SK-N-SH treated with all-trans-retinoic acid at 6 μM for 48 hours (cell line): Measurements from ENCODE around the gene SLC49A4.
A peak's percentile ranks its signal among the peaks of the same experiment; 100 is the strongest.

ENCODE experiments used
- ATAC-seq: fragments of 200-7000 bp; cut with Tn5 transposase; 3 replicates; pipeline ENCODE4 v1.9.1; 2020; ENCODE audit warnings: mild to moderate bottlenecking, moderate library complexity
- ARNTL ChIP-seq: fragments of 450-650 bp; formaldehyde crosslinking; IDR thresholded peaks from 2 replicates; pipeline ENCODE4 v1.5.0; 2020; ENCODE audit warnings: low read depth, mild to moderate bottlenecking, moderate library complexity, borderline replicate concordance
- BACH2 ChIP-seq: fragments of 250-450 bp; sonication (Bioruptor Pico); IDR thresholded peaks from 2 replicates; pipeline ENCODE4 v1.9.0; 2021; ENCODE audit warnings: mild to moderate bottlenecking, borderline replicate concordance
- CREB5 ChIP-seq: fragments of 250-450 bp; sonication (Bioruptor Pico); IDR thresholded peaks from 2 replicates; pipeline ENCODE4 v1.5.1; 2020; ENCODE audit warnings: low read depth, mild to moderate bottlenecking, moderate library complexity
- CSDC2 ChIP-seq: fragments of 250-450 bp; sonication (Bioruptor Pico); IDR thresholded peaks from 2 replicates; pipeline ENCODE4 v1.5.0; 2020; ENCODE audit warnings: mild to moderate bottlenecking, moderate library complexity
- CSRNP3 ChIP-seq: fragments of 250-450 bp; sonication (Bioruptor Pico); IDR thresholded peaks from 2 replicates; pipeline ENCODE4 v1.5.1; 2021; ENCODE audit warnings: mild to moderate bottlenecking, moderate library complexity
- ESRRG ChIP-seq: fragments of 250-450 bp; sonication (Bioruptor Pico); IDR thresholded peaks from 2 replicates; pipeline ENCODE4 v1.6.1; 2021; ENCODE audit warnings: mild to moderate bottlenecking
- GLIS3 ChIP-seq: fragments of 250-450 bp; sonication (Bioruptor Pico); IDR thresholded peaks from 2 replicates; pipeline ENCODE4 v1.5.0; 2020; ENCODE audit warnings: mild to moderate bottlenecking, moderate library complexity
- ISL1 ChIP-seq: fragments of 250-450 bp; sonication (Bioruptor Pico); IDR thresholded peaks from 2 replicates; pipeline ENCODE4 v2.1.2; 2022; ENCODE audit warnings: mild to moderate bottlenecking, moderate library complexity
- OSR1 ChIP-seq: fragments of 250-450 bp; sonication (Bioruptor Pico); IDR thresholded peaks from 2 replicates; pipeline ENCODE4 v1.8.0; 2022; ENCODE audit warnings: moderate library complexity, mild to moderate bottlenecking, inconsistent platforms
- POU6F1 ChIP-seq: fragments of 250-450 bp; sonication (Bioruptor Pico); IDR thresholded peaks from 2 replicates; pipeline ENCODE4 v1.8.0; 2021; ENCODE audit warnings: low read depth, mild to moderate bottlenecking, moderate library complexity, borderline replicate concordance
- PPARA ChIP-seq: fragments of 250-450 bp; sonication (Bioruptor Pico); IDR thresholded peaks from 2 replicates; pipeline ENCODE4 v1.5.0; 2020; ENCODE audit warnings: mild to moderate bottlenecking, borderline replicate concordance
- RARB ChIP-seq: fragments of 250-450 bp; sonication (Bioruptor Pico); IDR thresholded peaks from 2 replicates; pipeline ENCODE4 v1.8.0; 2021; ENCODE audit warnings: mild to moderate bottlenecking, moderate library complexity
- SNAI2 ChIP-seq: fragments of 250-450 bp; sonication (Bioruptor Pico); IDR thresholded peaks from 2 replicates; pipeline ENCODE4 v1.5.0; 2020; ENCODE audit warnings: mild to moderate bottlenecking, moderate library complexity
- TCF4 ChIP-seq: fragments of 250-450 bp; sonication (Bioruptor Pico); IDR thresholded peaks from 2 replicates; pipeline ENCODE4 v1.8.0; 2021; ENCODE audit warnings: mild to moderate bottlenecking, moderate library complexity, borderline replicate concordance
- TOX ChIP-seq: fragments of 250-450 bp; sonication (Bioruptor Pico); IDR thresholded peaks from 2 replicates; pipeline ENCODE4 v1.8.0; 2021; ENCODE audit warnings: mild to moderate bottlenecking, moderate library complexity, borderline replicate concordance
- TSHZ2 ChIP-seq: fragments of 250-450 bp; sonication (Bioruptor Pico); IDR thresholded peaks from 2 replicates; pipeline ENCODE4 v1.5.0; 2020; ENCODE audit warnings: mild to moderate bottlenecking, moderate library complexity
- ZC3H10 ChIP-seq: fragments of 250-450 bp; sonication (Bioruptor Pico); IDR thresholded peaks from 2 replicates; pipeline ENCODE4 v1.5.1; 2021; ENCODE audit warnings: mild to moderate bottlenecking, moderate library complexity
- ZFP3 ChIP-seq: fragments of 250-450 bp; sonication (Bioruptor Pico); IDR thresholded peaks from 2 replicates; pipeline ENCODE4 v1.5.0; 2020; ENCODE audit warnings: mild to moderate bottlenecking, moderate library complexity
- ZFP30 ChIP-seq: fragments of 450-650 bp; formaldehyde crosslinking; IDR thresholded peaks from 2 replicates; pipeline ENCODE4 v1.5.0; 2022; ENCODE audit warnings: mild to moderate bottlenecking, moderate library complexity
- ZNF565 ChIP-seq: fragments of 450-650 bp; formaldehyde crosslinking; conservative IDR thresholded peaks from 2 replicates; pipeline ENCODE4 v1.5.0; 2020; ENCODE audit warnings: low read depth, mild to moderate bottlenecking, moderate library complexity
- ZNF8 ChIP-seq: fragments of 450-650 bp; formaldehyde crosslinking; IDR thresholded peaks from 2 replicates; pipeline ENCODE4 v1.5.0; 2020; ENCODE audit warnings: mild to moderate bottlenecking, moderate library complexity

The SLC49A4 gene

GRCh38 chr3:122893754-122894668 is 99.1 kb downstream of the SLC49A4 start:
- ATAC-seq, result peak; percentile 43; the same call in 2 of the 3 replicates
- no peak for TF ChIP-seq ISL1 (CRISPR knock-in tag)
- no peak for TF ChIP-seq ZFP3 (CRISPR knock-in tag)

- ATAC-seq, result no peak
- no peak for TF ChIP-seq TOX
- TF ChIP-seq TCF4, result no peak
- no peak for TF ChIP-seq CSDC2 (CRISPR knock-in tag)
- no peak for TF ChIP-seq POU6F1 (CRISPR knock-in tag)
- no peak for TF ChIP-seq ESRRG
- no peak for TF ChIP-seq TSHZ2 (CRISPR knock-in tag)
- TF ChIP-seq ISL1 (CRISPR knock-in tag), result no peak
- TF ChIP-seq ZNF8 (CRISPR knock-in tag), result no peak
Observed at GRCh38 chr3:122898298-122898697, 103.4 kb downstream of the SLC49A4 start.

- TF ChIP-seq TSHZ2 (CRISPR knock-in tag) (no peak), ZFP3 (CRISPR knock-in tag) (no peak)
- ATAC-seq, result no peak
Observed at GRCh38 chr3:122902326-122902725, 107.5 kb downstream of the SLC49A4 start.

GRCh38 chr3:122903171-122903570 is 108.3 kb downstream of the SLC49A4 start:
- ATAC-seq, result no peak; the same call in 2 of the 3 replicates

GRCh38 chr3:122907471-122907870 is 112.6 kb downstream of the SLC49A4 start:
- ATAC-seq, result no peak
- no peak for TF ChIP-seq ZFP3 (CRISPR knock-in tag)
- no peak for TF ChIP-seq TOX
- no peak for TF ChIP-seq ISL1 (CRISPR knock-in tag)
- TF ChIP-seq ZC3H10 (CRISPR knock-in tag), result no peak
- TF ChIP-seq OSR1 (CRISPR knock-in tag), result no peak
- no peak for TF ChIP-seq PPARA (CRISPR knock-in tag)
- no peak for TF ChIP-seq ARNTL (CRISPR knock-in tag)
- TF ChIP-seq GLIS3 (CRISPR knock-in tag), result no peak
- TF ChIP-seq SNAI2 (CRISPR knock-in tag), result no peak
- TF ChIP-seq ZFP30 (CRISPR knock-in tag), result no peak
- no peak for TF ChIP-seq BACH2
- TF ChIP-seq ZNF8 (CRISPR knock-in tag), result no peak
- no peak for TF ChIP-seq CSRNP3 (CRISPR knock-in tag)
- TF ChIP-seq CREB5 (CRISPR knock-in tag), result no peak
- TF ChIP-seq RARB (CRISPR knock-in tag), result no peak

More at GRCh38 chr3:122903171-122903570, 108.3 kb downstream of the SLC49A4 start:
- no peak for TF ChIP-seq OSR1 (CRISPR knock-in tag)
- no peak for TF ChIP-seq CSDC2 (CRISPR knock-in tag)
- no peak for TF ChIP-seq BACH2
- no peak for TF ChIP-seq ESRRG
- no peak for TF ChIP-seq ZNF8 (CRISPR knock-in tag)
- no peak for TF ChIP-seq RARB (CRISPR knock-in tag)
- TF ChIP-seq TCF4, result no peak
- TF ChIP-seq PPARA (CRISPR knock-in tag), result no peak
- TF ChIP-seq ZNF565, result no peak
